Hepatocyte (in vitro differentiated cells): ENCODE results near the gene PRDM15. TPM values are rescaled to one million over a fixed set of nuclear protein-coding genes. Genes with fewer than 3 reads are reported as not detected.

ENCODE experiments used
- DNase-seq: peaks from one replicate; pipeline ENCODE4 v3.0.0-alpha.2; 2016; ENCODE audit warnings: low spot score
- H2AFZ ChIP-seq: fragments of 200-600 bp; sonication (generic); 2 replicates; pipeline ENCODE4 v1.6.0; 2016; ENCODE audit warnings: antibody characterized with exemption, mild to moderate bottlenecking
- H3K27ac ChIP-seq: fragments of 200-600 bp; sonication (generic); 2 replicates; pipeline ENCODE4 v1.5.1; 2016; ENCODE audit warnings: mild to moderate bottlenecking
- H3K27me3 ChIP-seq: fragments of 200-600 bp; sonication (generic); 2 replicates; pipeline ENCODE4 v1.6.1; 2016
- H3K36me3 ChIP-seq: fragments of 200-600 bp; sonication (generic); replicated peaks from 2 replicates; pipeline ENCODE4 v1.5.1; 2016; ENCODE audit warnings: low read depth; ENCODE audit not compliant: insufficient read depth
- H3K4me1 ChIP-seq: fragments of 200-600 bp; sonication (generic); 2 replicates; pipeline ENCODE4 v1.5.1; 2016; ENCODE audit warnings: mild to moderate bottlenecking, moderate library complexity; ENCODE audit not compliant: insufficient read depth
- H3K4me2 ChIP-seq: fragments of 200-600 bp; sonication (generic); 2 replicates; pipeline ENCODE4 v1.6.0; 2016
- H3K4me3 ChIP-seq: fragments of 200-600 bp; sonication (generic); 2 replicates; pipeline ENCODE4 v1.5.1; 2016; ENCODE audit warnings: mild to moderate bottlenecking
- H3K79me2 ChIP-seq: fragments of 200-600 bp; sonication (generic); 2 replicates; pipeline ENCODE4 v1.6.0; 2017; ENCODE audit warnings: mild to moderate bottlenecking
- H3K9me2 ChIP-seq: fragments of 200-600 bp; sonication (generic); replicated peaks from 2 replicates; pipeline ENCODE4 v1.6.0; 2017; ENCODE audit warnings: mild to moderate bottlenecking; ENCODE audit not compliant: insufficient read depth
- H3K9me3 ChIP-seq: fragments of 200-600 bp; sonication (generic); 2 replicates; pipeline ENCODE4 v1.5.1; 2016; ENCODE audit warnings: low read depth, mild to moderate bottlenecking
- H4K20me1 ChIP-seq: fragments of 200-600 bp; sonication (generic); 2 replicates; pipeline ENCODE4 v1.6.0; 2016; ENCODE audit warnings: mild to moderate bottlenecking; ENCODE audit not compliant: insufficient read depth, poor library complexity, severe bottlenecking
- CTCF ChIP-seq: fragments of 200-600 bp; sonication (generic); IDR thresholded peaks from 2 replicates; pipeline ENCODE4 v1.5.1; 2016; ENCODE audit warnings: antibody characterized with exemption, mild to moderate bottlenecking; ENCODE audit not compliant: poor library complexity
- EZH2 ChIP-seq: fragments of 200-600 bp; sonication (generic); IDR thresholded peaks from 2 replicates; pipeline ENCODE4 v1.6.1; 2016; ENCODE audit warnings: antibody characterized with exemption, mild to moderate bottlenecking, borderline replicate concordance
- EZH2phosphoT487 ChIP-seq: fragments of 200-600 bp; sonication (generic); IDR thresholded peaks from one replicate; pipeline ENCODE4 v1.6.1; 2018; ENCODE audit warnings: antibody characterized with exemption, mild to moderate bottlenecking, low read depth, moderate library complexity; ENCODE audit not compliant: unreplicated experiment, severe bottlenecking
- WGBS: methylation state at CpG from one replicate; pipeline ENCODE4 v1.1.6; 2016; ENCODE audit warnings: low lambda C conversion rate; ENCODE audit errors: missing lambda C conversion rate; 5-methylcytosine and 5-hydroxymethylcytosine counted together
- polyA plus RNA-seq: library from polyadenylated mRNA; unstranded; fragments of >200 nt; fragmentation: Nextera tagmentation; extraction: Ambion mirVana; gene quantifications from 2 replicates; pipeline ENCODE4 v1.2.1, GENCODE V29; 2016
- total RNA-seq: library from RNA; depleted of rRNA; stranded (reverse); fragments of >200 nt; gene quantifications from 2 replicates; pipeline ENCODE4 v1.2.3, GENCODE V29; 2014

PRDM15 gene
- total and polyA plus RNA-seq, 2 experiments from 2014 or later, result 3.0 to 4.7 TPM

- Histone ChIP-seq H3K27me3 (no peaks in the 10 kb centered on the region), H3K36me3 (no peaks in the 10 kb centered on the region), H4K20me1 (no peaks in the 10 kb centered on the region), H3K4me2 (no peak overlapping the region), H3K79me2 (no peaks in the 10 kb centered on the region), H3K9me2 (no peaks in the 10 kb centered on the region), H2AFZ (no peak overlapping the region), H3K27ac (peak overlapping the region; percentile 14), H3K9me3 (no peaks in the 10 kb centered on the region), H3K4me3 (no peak overlapping the region), H3K4me1 (no peaks in the 10 kb centered on the region)
- TF ChIP-seq EZH2phosphoT487 (no peak), EZH2 (no peak), CTCF (peak; percentile 76)
- DNase-seq, result peak; percentile 81
- 22% methylated on average over 3 of the region's 3 CpGs for WGBS
These were observed 61.9 kb downstream of the PRDM15 start for GRCh38 chr21:41817228-41817627.

- Histone ChIP-seq H2AFZ (no peak overlapping the region), H3K79me2 (no peaks in the 10 kb centered on the region), H3K9me3 (no peaks in the 10 kb centered on the region), H3K4me3 (no peak overlapping the region), H3K36me3 (no peaks in the 10 kb centered on the region), H3K4me2 (no peak overlapping the region), H3K4me1 (no peaks in the 10 kb centered on the region), H3K27me3 (no peaks in the 10 kb centered on the region), H3K9me2 (no peaks in the 10 kb centered on the region), H4K20me1 (no peaks in the 10 kb centered on the region), H3K27ac (peak overlapping the region; percentile 14)
- DNase-seq, result peak; percentile 73
- 41% methylated on average over 11 of the region's 12 CpGs for WGBS
- TF ChIP-seq CTCF, result peak; percentile 78
- no peak for TF ChIP-seq EZH2
These were observed 62.5 kb downstream of the PRDM15 start for GRCh38 chr21:41816583-41817165.

- no peaks in the 10 kb centered on the region for H3K9me3 ChIP-seq
- H3K4me1 ChIP-seq, result no peaks in the 10 kb centered on the region
- no peak overlapping the region for H2AFZ ChIP-seq
- H3K36me3 ChIP-seq, result no peaks in the 10 kb centered on the region
- no peak overlapping the region for H3K4me2 ChIP-seq
- H3K4me3 ChIP-seq, result no peak overlapping the region
- no peaks in the 10 kb centered on the region for H3K79me2 ChIP-seq
- DNase-seq, result no peak
- TF ChIP-seq CTCF (no peak), EZH2phosphoT487 (no peak), EZH2 (no peak)
- H3K27ac ChIP-seq, result no peak overlapping the region
- no peaks in the 10 kb centered on the region for H4K20me1 ChIP-seq
- no peaks in the 10 kb centered on the region for H3K9me2 ChIP-seq
- WGBS, result 96% methylated on average over 48 of the region's 50 CpGs
- H3K27me3 ChIP-seq, result no peaks in the 10 kb centered on the region
These were observed 63.2 kb downstream of the PRDM15 start for GRCh38 chr21:41815652-41816582.
